Measurements from ENCODE around the gene LBP.
"Not testable (repeated sequence)": the region's sequence is repeated elsewhere in the genome, so short reads cannot be mapped to it uniquely, and the experiment has no call there.

The LBP gene

GRCh38 chr20:38311491-38311890, 34.8 kb upstream of the LBP start:
- H3K36me3 ChIP-seq (ENCODE audit: low read depth), result no peaks in the 10 kb centered on the region
- no peaks in the 10 kb centered on the region for H3K4me1 ChIP-seq (ENCODE audit: insufficient read depth, poor library complexity, severe bottlenecking)
- DNase-seq (ENCODE audit: low spot score) (no peak), ATAC-seq (ENCODE audit: low read depth) (no peak)
- H3K9me3 ChIP-seq (ENCODE audit: severe bottlenecking), result no peaks in the 10 kb centered on the region
- TF ChIP-seq CTCF (IDR thresholded peaks at IDR 0.05; ENCODE audit: poor library complexity, severe bottlenecking), result no peak
- no peak overlapping the region for H3K4me3 ChIP-seq (ENCODE audit: severe bottlenecking)
- no peaks in the 10 kb centered on the region for H3K27me3 ChIP-seq (ENCODE audit: insufficient read depth, poor library complexity, severe bottlenecking)
- H3K27ac ChIP-seq (ENCODE audit: poor library complexity, severe bottlenecking), result no peak overlapping the region

GRCh38 chr20:38313676-38314075, 32.6 kb upstream of the LBP start:
- no peaks in the 10 kb centered on the region for H3K36me3 ChIP-seq (ENCODE audit: low read depth)
- no peak for TF ChIP-seq CTCF (IDR thresholded peaks at IDR 0.05; ENCODE audit: poor library complexity, severe bottlenecking)
- no peak overlapping the region for H3K4me3 ChIP-seq (ENCODE audit: severe bottlenecking)
- H3K9me3 ChIP-seq (ENCODE audit: severe bottlenecking), result no peaks in the 10 kb centered on the region
- H3K27ac ChIP-seq (ENCODE audit: poor library complexity, severe bottlenecking), result no peak overlapping the region
- H3K27me3 ChIP-seq (ENCODE audit: insufficient read depth, poor library complexity, severe bottlenecking), result no peaks in the 10 kb centered on the region
- DNase-seq (ENCODE audit: low spot score) (no peak), ATAC-seq (ENCODE audit: low read depth) (no peak)
- H3K4me1 ChIP-seq (ENCODE audit: insufficient read depth, poor library complexity, severe bottlenecking), result no peaks in the 10 kb centered on the region

GRCh38 chr20:38314350-38314749, 31.9 kb upstream of the LBP start:
- not testable (repeated sequence) for H3K27ac ChIP-seq (ENCODE audit: poor library complexity, severe bottlenecking); H3K4me1 ChIP-seq (ENCODE audit: insufficient read depth, poor library complexity, severe bottlenecking); H3K9me3 ChIP-seq (ENCODE audit: severe bottlenecking); H3K27me3 ChIP-seq (ENCODE audit: insufficient read depth, poor library complexity, severe bottlenecking); H3K4me3 ChIP-seq (ENCODE audit: severe bottlenecking); DNase-seq (ENCODE audit: low spot score); H3K36me3 ChIP-seq (ENCODE audit: low read depth); ATAC-seq (ENCODE audit: low read depth)

GRCh38 chr20:38315290-38315966, 30.9 kb upstream of the LBP start:
- DNase-seq (ENCODE audit: low spot score) (no peak), ATAC-seq (ENCODE audit: low read depth) (peak; percentile 58; the same call in 2 of the 3 replicates)
- no peaks in the 10 kb centered on the region for H3K27me3 ChIP-seq (ENCODE audit: insufficient read depth, poor library complexity, severe bottlenecking)
- H3K9me3 ChIP-seq (ENCODE audit: severe bottlenecking), result no peaks in the 10 kb centered on the region
- no peaks in the 10 kb centered on the region for H3K36me3 ChIP-seq (ENCODE audit: low read depth)
- H3K27ac ChIP-seq (ENCODE audit: poor library complexity, severe bottlenecking), result no peak overlapping the region
- TF ChIP-seq CTCF (IDR thresholded peaks at IDR 0.05; ENCODE audit: poor library complexity, severe bottlenecking), result peak; percentile 62
- H3K4me1 ChIP-seq (ENCODE audit: insufficient read depth, poor library complexity, severe bottlenecking), result no peaks in the 10 kb centered on the region
- H3K4me3 ChIP-seq (ENCODE audit: severe bottlenecking), result no peak overlapping the region

- no peaks in the 10 kb centered on the region for H3K4me1 ChIP-seq (ENCODE audit: insufficient read depth, poor library complexity, severe bottlenecking)
- no peaks in the 10 kb centered on the region for H3K36me3 ChIP-seq (ENCODE audit: low read depth)
- H3K9me3 ChIP-seq (ENCODE audit: severe bottlenecking), result no peaks in the 10 kb centered on the region
- ATAC-seq (ENCODE audit: low read depth) (no peak), DNase-seq (ENCODE audit: low spot score) (no peak)
- H3K27ac ChIP-seq (ENCODE audit: poor library complexity, severe bottlenecking), result no peak overlapping the region
- no peak overlapping the region for H3K4me3 ChIP-seq (ENCODE audit: severe bottlenecking)
- TF ChIP-seq CTCF (IDR thresholded peaks at IDR 0.05; ENCODE audit: poor library complexity, severe bottlenecking), result no peak
- H3K27me3 ChIP-seq (ENCODE audit: insufficient read depth, poor library complexity, severe bottlenecking), result no peaks in the 10 kb centered on the region
These were observed 29.9 kb upstream of the LBP start for GRCh38 chr20:38316341-38316740.
